Mesothelial cell of epicardium (in vitro differentiated cells): ENCODE results near the gene HLA-C. TPM values are rescaled to one million over a fixed set of nuclear protein-coding genes. Genes with fewer than 3 reads are reported as not detected.

Source experiments
- DNase-seq, 2 experiments: peaks; one replicate each; pipeline ENCODE4 v3.0.0; 2021; ENCODE audit warnings: low spot score in 2 of 2; ENCODE audit not compliant: unreplicated experiment in 2 of 2
- H3K27ac Mint-ChIP-seq: 2 replicates; pipeline ENCODE4 v1.8.0; 2021; ENCODE audit warnings: mixed read lengths
- H3K27me3 Mint-ChIP-seq: 2 replicates; pipeline ENCODE4 v1.8.0; 2021; ENCODE audit warnings: low read depth, mixed read lengths
- H3K36me3 Mint-ChIP-seq: 2 replicates; pipeline ENCODE4 v1.8.0; 2021; ENCODE audit warnings: mixed read lengths
- H3K4me1 Mint-ChIP-seq: 2 replicates; pipeline ENCODE4 v1.8.0; 2021; ENCODE audit warnings: mixed read lengths
- H3K4me3 Mint-ChIP-seq: 2 replicates; pipeline ENCODE4 v1.8.0; 2021; ENCODE audit warnings: mild to moderate bottlenecking, moderate library complexity, mixed read lengths
- H3K9me3 Mint-ChIP-seq: 2 replicates; pipeline ENCODE4 v1.8.0; 2021; ENCODE audit warnings: mixed read lengths
- CTCF ChIP-seq: fragments of 200-600 bp; sonication (generic); IDR thresholded peaks from one replicate; pipeline ENCODE4 v1.5.0; 2021; ENCODE audit warnings: antibody characterized with exemption; ENCODE audit not compliant: unreplicated experiment
- total RNA-seq: library from RNA; stranded (reverse); gene quantifications from 3 replicates; pipeline ENCODE4 v1.2.1, GENCODE V29; 2021

The HLA-C gene
- total RNA-seq = 121 to 132 TPM (median 125 TPM) in 3 replicates

- H3K9me3 Mint-ChIP-seq = no peaks in the 10 kb centered on the region
These were observed at the start of gene HLA-C for GRCh38 chr6:31271641-31272357. TSS of gene HLA-C (minus strand) at chr6:31272092. CDS start at chr6:31272071, 21 bp downstream.

GRCh38 chr6:31321005-31321707, 49.3 kb upstream of the HLA-C start:
- peaks cover 3% of the 10 kb centered on the region for H3K9me3 Mint-ChIP-seq
- no peak overlapping the region for H3K27ac Mint-ChIP-seq
- no peak overlapping the region for H3K4me3 Mint-ChIP-seq
- DNase-seq = no peak
- H3K27me3 Mint-ChIP-seq = peaks cover 74% of the 10 kb centered on the region
- TF ChIP-seq CTCF = no peak
- H3K36me3 Mint-ChIP-seq = no peaks in the 10 kb centered on the region
- no peaks in the 10 kb centered on the region for H3K4me1 Mint-ChIP-seq

More at GRCh38 chr6:31271641-31272357, at the start of gene HLA-C:
- peak within 1 kb of the TSS; percentile 87 for H3K27ac Mint-ChIP-seq
- H3K4me3 Mint-ChIP-seq = peak within 1 kb of the TSS; percentile 74
- peaks cover 72% of the 10 kb centered on the region for H3K27me3 Mint-ChIP-seq
- peak; percentile 75 to 86 for DNase-seq
- no peak for TF ChIP-seq CTCF
- H3K4me1 Mint-ChIP-seq = peaks cover 6% of the 10 kb centered on the region
- peaks cover 8% of the 10 kb centered on the region for H3K36me3 Mint-ChIP-seq

GRCh38 chr6:31317036-31317435, 45.1 kb upstream of the HLA-C start:
- DNase-seq = no peak
- TF ChIP-seq CTCF = no peak
- Mint-ChIP-seq H3K9me3 (no peaks in the 10 kb centered on the region), H3K4me1 (no peaks in the 10 kb centered on the region), H3K27me3 (peaks cover 78% of the 10 kb centered on the region), H3K4me3 (no peak overlapping the region), H3K36me3 (no peaks in the 10 kb centered on the region), H3K27ac (no peak overlapping the region)

GRCh38 chr6:31309641-31310040, 37.7 kb upstream of the HLA-C start:
- H3K9me3 Mint-ChIP-seq = no peaks in the 10 kb centered on the region
- H3K27ac Mint-ChIP-seq = no peak overlapping the region
- H3K27me3 Mint-ChIP-seq = peaks cover 41% of the 10 kb centered on the region
- no peaks in the 10 kb centered on the region for H3K4me1 Mint-ChIP-seq
- no peak for DNase-seq
- no peak for TF ChIP-seq CTCF
- no peak overlapping the region for H3K4me3 Mint-ChIP-seq
- no peaks in the 10 kb centered on the region for H3K36me3 Mint-ChIP-seq

- no peak for TF ChIP-seq CTCF
- H3K9me3 Mint-ChIP-seq = no peaks in the 10 kb centered on the region
- no peaks in the 10 kb centered on the region for H3K36me3 Mint-ChIP-seq
- H3K4me3 Mint-ChIP-seq = no peak overlapping the region
- H3K4me1 Mint-ChIP-seq = no peaks in the 10 kb centered on the region
- DNase-seq = no peak
- no peak overlapping the region for H3K27ac Mint-ChIP-seq
- peaks cover 41% of the 10 kb centered on the region for H3K27me3 Mint-ChIP-seq
These were observed 36.9 kb upstream of the HLA-C start for GRCh38 chr6:31308845-31309175.
